GM12874 (cell line): ENCODE data around the gene KIF13A.

Source experiments
- TF ChIP-seq, protein P1 (sequence below): IDR thresholded peaks from 2 replicates; pipeline ENCODE4 v1.5.1; 2011; ENCODE audit warnings: low read depth, mild to moderate bottlenecking, control low read depth, low read length, moderate library complexity; ENCODE audit not compliant: insufficient read depth

Gene KIF13A

DNA sequence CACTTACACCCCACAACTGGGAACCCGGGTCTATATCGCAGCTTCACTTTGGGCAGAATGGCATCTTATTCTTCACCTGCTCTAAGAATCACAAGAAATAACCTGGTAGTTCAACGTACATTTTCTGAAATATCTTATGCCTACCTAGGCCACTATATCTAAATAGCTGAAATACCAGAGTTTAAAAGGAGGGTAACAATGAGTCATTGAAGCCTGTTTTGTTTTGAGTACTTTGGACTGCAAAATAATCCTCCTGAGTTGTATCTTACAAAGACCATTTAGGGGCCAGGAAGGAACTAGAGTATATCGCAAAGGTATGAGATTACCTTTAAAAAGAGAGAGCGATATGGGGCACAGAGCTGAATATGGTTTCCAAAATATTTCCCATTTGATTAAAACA is 184.0 kb downstream of the KIF13A start:
- TF ChIP-seq, protein P1, sequence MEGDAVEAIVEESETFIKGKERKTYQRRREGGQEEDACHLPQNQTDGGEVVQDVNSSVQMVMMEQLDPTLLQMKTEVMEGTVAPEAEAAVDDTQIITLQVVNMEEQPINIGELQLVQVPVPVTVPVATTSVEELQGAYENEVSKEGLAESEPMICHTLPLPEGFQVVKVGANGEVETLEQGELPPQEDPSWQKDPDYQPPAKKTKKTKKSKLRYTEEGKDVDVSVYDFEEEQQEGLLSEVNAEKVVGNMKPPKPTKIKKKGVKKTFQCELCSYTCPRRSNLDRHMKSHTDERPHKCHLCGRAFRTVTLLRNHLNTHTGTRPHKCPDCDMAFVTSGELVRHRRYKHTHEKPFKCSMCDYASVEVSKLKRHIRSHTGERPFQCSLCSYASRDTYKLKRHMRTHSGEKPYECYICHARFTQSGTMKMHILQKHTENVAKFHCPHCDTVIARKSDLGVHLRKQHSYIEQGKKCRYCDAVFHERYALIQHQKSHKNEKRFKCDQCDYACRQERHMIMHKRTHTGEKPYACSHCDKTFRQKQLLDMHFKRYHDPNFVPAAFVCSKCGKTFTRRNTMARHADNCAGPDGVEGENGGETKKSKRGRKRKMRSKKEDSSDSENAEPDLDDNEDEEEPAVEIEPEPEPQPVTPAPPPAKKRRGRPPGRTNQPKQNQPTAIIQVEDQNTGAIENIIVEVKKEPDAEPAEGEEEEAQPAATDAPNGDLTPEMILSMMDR: no peak

DNA sequence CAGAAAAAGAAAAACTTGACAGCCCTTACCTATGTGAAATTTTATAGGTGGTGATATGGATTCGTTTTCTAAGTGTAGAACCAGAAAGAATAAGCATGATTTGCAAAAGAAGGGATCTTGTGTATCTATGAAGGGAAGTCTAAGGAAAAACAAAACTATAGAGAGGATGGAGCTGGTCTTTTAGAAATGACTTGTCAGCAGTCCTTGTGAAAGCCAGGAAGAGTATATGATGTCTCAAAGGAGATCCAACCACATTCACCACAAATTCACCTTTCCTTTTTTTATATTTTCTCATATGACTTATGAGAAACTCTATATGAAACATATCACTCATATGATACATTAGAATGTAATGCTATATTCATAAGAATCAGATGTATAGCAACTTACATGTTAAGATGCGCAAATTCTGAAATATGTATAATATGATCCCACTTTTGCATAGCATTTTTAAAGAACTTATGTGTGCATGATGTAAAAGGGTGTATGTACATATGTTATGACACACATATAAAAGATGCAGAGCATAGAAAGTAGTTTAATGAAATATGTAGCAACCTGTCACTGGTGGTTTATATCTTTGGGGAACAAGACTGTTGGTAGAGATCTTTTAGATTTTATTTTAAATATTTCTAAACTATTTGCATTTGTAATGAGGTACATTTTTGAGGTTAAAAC is 188.8 kb downstream of the KIF13A start:
- TF ChIP-seq, protein P1: no peak

DNA sequence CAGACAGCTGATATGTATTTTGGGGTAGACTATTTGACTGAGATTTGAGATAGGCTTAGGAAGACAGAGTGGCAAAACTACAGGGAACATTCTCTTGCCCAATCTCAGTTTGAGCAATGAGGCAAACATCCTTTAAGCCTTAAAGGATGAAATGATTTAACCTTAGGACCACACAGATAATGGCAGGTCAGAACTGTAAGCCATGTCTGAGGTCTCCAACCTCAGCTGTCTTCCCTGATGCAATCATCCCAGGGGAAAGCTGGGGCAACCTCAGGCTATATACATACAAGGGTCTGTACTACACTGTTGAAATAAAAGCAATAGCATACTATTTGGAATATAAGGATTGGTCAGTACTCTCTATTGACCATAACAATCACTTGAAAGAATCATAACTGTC is 196.9 kb downstream of the KIF13A start:
- TF ChIP-seq, protein P1: no peak

DNA sequence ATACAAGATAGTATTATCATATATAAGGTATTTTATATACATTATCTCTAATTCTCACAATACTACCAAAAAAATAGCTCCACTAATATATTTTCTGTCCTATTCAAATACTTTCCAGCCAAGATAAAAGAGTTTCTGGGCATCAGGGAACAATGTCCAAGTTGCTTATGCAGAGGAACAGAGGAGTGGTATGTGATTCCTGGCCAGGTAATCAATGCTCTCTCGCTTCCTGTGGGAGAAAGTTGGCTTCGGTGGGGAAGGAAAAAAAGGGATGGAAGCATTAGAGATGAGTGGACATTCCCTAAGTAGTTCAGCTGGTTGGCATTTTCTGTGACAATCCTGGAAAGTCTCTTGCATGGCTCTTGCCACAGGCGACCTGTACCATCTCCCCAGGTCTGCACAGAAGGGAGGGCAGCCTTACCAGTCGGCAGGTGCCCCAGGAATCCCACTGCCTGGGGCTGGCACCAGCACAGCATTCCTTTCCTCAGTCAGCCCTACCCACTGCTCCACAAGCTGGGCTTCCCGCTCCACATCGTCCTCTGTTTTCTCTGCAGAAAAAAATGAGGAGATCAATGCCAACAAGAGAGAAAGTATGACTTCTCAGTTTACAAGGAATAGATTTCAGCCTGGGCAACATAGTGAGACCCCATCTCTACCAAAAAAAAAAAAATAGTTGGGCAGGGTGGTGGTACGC is 202.2 kb downstream of the KIF13A start:
- TF ChIP-seq, protein P1: no peak

DNA sequence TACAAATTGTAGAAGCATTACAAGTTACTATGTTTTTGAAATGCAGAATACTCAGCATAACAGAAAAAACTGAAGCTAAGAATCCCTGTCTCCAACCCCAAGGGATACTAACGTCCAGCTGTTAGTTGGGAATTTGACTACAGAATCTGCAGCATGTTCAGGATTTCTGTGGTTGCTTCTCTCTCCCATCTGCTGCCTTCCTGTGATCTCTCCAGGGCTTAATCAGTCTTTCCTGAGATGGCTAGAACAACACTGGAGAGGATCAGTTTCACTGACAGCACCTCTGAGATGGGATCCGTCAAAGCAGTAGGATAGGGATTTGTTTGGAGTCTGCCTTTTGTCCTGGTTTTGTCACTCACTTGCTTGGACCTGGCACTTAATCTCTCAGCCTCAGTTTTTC is 207.4 kb downstream of the KIF13A start:
- TF ChIP-seq, protein P1: no peak

- TF ChIP-seq, protein P1: no peak
These were observed 215.8 kb downstream of the KIF13A start for GRCh38 chr6:17771609-17772008.

GRCh38 chr6:17768881-17769280 is 218.6 kb downstream of the KIF13A start:
- TF ChIP-seq, protein P1: no peak
